GM12891 (cell line): ENCODE measurements around the gene KAZN.

Experiments used
- POLR2A ChIP-seq: IDR thresholded peaks from 2 replicates; pipeline ENCODE4 v1.6.1; 2011; ENCODE audit warnings: low read depth, low read length, control low read depth
- POLR2AphosphoS5 ChIP-seq: IDR thresholded peaks from 2 replicates; pipeline ENCODE4 v1.6.1; 2011; ENCODE audit warnings: low read depth, low read length, control low read depth
- POU2F2 ChIP-seq: IDR thresholded peaks from 2 replicates; pipeline ENCODE4 v1.6.1; 2011; ENCODE audit warnings: low read depth, mild to moderate bottlenecking, control low read depth, low read length, moderate library complexity
- TAF1 ChIP-seq: IDR thresholded peaks from 2 replicates; pipeline ENCODE4 v1.6.1; 2011; ENCODE audit warnings: low read depth, low read length, control low read depth

DNA sequence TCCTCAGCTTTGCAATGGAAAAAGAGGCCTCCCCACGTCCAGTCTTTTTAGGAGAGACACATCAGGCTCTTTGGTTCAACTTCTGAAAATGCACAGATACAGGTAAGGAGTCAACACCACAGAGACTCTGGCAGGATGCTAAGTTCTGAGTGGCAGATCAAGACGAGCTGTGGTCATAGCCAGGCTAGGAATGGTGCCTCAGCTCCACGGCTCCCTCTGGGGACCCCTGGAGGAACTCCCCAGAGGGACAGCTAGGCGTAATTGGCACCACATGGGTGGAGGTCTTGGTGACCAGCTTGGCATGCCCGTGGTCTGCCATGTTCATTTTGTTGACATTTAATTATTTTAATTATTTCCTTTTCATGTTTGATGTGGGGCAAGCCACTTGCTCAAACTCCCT, 206.1 kb downstream of the KAZN start:
- TF ChIP-seq POLR2A (no peak), TAF1 (no peak), POLR2AphosphoS5 (no peak), POU2F2 (no peak)
